ENCODE results near the gene RNF181.
A peak's percentile ranks its signal among the peaks of the same experiment; 100 is the strongest.
"Not testable (repeated sequence)": the region's sequence is repeated elsewhere in the genome, so short reads cannot be mapped to it uniquely, and the experiment has no call there.

Gene RNF181

DNA sequence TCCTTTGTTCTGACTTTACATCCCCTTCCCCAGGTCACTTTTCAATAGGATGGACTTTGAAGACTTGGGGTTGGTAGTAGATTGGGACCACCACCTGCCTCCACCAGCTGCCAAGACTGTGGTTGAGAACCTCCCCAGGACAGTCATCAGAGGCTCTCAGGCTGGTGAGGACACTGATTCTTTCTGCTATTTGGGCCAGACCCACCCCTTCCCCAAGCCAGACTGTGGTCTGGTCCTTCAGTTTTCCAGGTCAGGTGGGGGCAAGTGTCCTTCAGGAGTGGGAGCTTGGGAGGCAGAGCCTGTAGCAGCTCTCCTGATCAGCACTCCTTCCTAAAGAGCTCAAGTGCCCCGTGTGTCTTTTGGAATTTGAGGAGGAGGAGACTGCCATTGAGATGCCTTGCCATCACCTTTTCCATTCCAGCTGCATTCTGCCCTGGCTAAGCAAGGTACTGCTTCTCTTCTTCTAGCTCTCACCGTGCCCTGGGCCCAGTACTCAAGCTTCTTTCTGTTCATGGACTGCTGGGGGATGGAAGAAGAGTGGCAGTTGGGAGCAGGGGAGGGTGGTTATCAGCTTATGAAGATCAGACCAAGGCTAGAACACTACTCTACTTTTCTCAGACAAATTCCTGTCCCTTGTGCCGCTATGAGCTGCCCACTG is 1.1 kb downstream of the RNF181 start:
- DNase-seq: no peak

DNA sequence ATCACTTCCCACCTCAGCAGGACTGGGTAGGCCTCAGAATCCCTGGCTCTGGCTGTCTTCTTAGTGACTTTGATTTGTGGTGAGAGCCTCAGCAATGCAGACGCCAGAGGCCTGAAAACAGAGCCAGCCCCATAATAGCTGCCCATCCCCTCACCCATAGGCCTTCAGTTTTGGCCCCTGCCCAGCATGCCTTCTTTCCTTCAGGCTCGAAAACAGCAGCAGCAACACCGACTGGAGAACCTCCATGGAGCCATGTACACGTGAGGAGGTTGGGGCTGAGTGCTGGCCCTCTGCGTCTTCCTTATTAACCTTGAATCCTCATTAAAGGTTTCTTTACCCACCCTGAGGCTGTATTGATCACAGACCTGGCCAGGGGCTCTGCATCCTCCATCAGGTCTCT is 1.7 kb downstream of the RNF181 start:
- no peak for DNase-seq

DNA sequence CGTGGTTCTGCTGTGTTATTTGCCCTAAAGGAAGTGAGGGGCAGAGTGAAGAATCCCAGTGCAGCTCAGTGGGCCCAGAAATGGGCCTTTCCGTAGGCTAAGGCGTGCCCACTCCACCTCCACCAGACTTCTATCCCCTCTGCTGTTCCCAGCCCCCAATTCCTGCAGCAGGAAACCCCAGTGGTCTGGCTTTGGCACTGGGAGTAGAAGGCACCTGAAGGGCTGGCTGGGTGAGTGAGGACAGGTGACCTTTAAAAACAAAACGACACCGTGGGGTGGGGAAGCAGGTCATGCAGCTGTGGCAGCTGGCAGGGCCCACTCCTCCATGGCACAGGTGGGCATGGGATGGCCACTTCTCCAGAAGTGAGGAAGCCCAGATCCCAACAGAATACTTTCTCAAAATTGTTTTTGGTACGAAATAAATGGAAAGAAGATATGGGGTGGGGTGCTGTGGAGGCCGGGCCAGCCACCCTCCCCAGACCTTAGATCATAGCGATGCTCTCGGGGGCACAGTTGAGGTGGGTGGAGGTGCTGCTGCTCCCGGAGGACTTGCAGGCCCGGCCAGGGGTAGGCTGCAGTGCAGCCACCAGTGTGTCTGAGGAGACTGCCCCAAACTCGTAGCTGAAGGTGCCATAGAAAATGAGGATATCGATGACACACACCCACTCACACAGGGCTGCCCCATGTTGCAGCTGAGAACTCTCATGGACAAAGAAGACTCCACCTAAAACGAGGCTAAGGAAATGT is 3.2 kb downstream of the RNF181 start:
- no peak for DNase-seq

DNA sequence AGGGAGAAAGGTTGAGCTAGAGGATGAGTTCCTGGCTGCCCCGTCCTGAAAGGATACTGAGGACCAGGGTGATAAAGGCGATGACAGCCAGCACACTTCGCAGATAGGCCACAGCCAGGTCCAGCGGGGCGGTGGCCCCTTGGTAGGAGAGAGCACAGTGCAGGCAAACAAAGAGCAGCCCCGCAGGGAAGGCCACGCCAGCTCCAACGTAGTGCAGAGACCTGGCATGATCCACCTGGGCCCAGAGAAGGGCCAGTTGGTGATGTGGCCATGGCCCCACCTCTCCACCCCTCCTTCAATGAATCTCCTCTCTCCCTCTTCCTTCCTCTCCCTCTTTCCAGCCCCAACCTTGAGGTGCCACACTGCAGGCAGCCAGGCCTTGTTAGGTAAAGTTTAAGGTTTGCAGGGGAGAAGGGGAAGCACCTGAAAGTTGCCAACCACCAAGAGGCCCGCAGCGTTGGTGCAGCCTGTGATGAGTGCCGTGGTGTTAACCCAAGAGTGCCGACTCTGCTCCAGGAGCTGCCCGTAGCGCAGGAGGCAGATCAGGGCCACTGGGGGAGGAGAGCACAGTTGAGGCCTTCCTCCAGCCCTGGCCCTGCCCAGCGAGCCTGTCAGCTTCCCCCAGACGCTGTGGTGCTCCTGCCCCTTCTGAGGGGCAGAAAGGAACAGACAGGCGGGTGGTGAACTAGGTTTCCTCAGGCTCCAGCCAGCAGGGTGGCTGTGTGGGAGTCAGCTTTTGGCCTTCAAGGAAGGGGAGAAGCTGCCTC is 4.1 kb downstream of the RNF181 start:
- no peak for DNase-seq

DNA sequence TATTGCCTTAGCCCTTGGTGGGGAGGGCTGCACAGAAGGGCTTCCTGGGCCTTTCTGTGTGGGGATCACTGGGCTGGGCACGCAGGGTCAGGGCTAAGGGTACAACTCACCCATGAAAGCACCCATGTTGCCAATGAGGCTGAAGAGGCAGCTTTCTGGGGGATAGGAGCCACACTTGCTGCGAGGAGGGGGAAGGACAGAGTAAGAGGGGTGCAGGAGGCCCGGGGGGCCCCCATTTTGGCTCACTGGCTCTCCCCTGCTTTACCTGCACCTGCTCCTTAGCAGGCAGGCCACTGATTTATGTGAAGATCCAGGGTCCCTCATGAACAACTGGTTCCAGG is 4.7 kb downstream of the RNF181 start:
- no peak for DNase-seq

DNA sequence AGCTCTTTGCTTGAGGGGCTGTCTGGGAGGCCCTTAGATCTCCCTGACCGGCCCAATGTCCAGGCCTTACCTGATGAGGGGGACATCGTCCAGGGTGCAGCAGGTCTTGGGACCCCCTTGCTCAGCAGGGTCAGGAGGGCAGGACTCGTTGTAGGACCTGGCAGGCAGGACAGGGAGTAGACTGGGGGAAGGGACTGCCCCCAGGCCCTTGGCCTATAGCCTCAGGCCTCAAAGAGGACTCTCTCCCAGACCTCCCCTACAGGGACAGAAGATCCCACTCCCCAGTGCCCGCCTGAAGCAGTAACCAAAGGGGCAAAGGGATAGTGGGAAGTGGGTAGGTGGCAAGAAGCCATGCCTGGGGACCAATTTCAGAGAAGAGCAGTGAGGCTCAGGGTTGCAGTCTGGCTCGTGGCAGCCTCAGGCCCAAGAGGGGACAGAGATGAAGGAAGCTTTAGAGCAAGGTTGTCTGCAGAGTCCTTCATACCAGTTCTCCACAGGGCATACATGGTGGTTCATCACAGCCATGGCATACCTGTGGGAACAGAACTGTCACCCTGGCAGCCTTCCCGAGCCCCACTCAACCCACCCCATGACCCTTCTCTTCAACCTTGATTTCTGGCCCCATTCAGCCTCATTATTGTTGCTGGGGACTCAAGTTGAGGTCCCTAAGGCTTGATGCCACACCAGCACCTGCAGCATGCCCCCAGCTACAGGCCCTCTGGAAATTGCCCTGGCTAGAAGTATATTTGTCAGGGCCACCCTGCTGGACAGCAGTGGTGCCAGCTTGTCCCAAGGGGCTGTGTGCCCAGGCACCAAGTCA is 5.6 kb downstream of the RNF181 start:
- DNase-seq: no peak

DNA sequence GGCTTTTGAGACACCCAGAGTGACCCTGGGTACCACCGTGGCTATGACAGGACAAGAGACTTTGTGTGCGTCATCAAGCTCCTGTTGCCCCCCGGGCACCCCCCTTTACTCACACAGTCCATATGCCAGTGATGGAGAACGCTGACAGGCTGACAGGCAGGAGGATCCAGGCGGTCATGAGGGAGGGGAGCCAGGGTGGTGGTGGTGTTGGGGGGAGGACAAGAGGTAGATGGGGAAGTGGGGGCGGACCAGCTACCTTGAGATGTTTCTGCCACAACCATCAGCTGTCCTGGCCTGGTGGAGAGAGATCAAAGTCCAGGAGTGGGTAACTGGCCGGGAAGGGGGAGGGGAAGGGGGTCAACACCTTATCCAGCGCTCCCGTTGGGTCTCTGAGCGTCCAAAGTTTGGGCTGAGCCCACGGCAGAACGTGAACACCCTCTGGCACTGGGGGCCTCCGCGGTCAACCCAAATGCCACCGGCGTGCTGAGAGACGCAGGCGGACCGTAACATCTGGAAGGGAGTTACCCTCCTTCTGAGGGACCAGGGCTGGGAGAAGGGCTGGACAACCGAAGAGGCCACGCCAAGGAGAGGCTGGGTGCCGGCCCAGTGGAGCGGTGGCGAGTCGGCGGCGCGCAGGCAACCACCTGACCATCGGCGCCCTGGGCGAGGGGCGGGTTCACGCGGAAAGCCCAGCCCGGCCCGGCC is 6.4 kb downstream of the RNF181 start:
- DNase-seq: no peak

DNA sequence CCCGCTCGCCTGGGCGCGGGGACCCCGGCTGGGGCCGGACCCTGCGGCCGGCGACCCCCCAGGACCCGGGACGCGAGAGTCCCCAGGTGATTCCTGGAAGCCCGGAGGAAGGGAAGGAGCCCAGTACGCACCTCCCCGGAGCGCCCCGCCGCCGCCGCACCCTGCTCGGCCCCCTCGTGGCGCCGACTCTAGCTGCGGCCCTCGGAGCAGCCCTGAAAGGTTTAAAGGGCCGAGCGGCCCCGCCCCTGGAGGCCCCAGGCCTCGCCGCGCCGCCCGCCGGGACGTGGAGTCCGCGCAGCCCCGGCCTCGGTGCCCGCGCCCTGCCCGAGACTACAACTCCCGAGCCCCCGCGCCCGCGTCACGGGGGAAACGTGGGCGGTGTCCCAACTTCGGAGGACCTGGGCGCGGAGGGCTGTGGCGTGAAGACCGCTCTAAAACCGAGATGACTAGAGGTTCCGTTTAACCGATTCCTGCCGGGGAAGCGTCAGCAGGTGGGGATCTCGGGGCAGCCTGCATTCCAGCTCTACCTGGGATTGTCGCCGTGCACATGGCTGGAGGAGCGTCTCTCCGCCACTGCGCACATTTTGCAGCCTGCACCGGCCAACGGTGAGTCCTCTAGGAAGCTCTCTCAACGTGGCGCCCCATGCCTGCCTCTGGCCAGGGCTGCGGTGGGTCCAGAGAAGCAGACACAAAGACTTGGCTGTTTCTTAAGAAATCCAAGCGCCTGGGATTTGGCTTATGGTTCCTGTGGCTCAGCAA is 7.1 kb downstream of the RNF181 start, which contains the start of gene TMEM150A:
TMEM150A (minus strand) TSS at position 223 of the 759 bp plus-strand sequence. CDS start 750 bp downstream, outside the sequence.
- DNase-seq: peak; percentile 47

DNA sequence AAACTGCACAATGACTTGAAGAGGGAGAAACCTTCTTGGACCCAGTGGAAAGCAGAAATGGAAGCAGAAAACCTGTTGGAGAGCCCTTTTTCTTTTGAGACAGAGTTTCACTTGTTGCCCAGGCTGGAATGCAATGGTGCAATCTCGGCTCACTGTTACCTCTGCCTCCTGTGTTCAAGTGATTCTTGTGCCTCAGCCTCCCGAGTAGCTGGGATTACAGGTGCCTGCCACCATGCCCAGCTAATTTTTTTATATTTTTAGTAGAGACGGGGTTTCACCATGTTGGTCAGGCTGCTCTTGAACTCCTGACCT is 8.5 kb downstream of the RNF181 start:
- not testable (repeated sequence) for DNase-seq

DNA sequence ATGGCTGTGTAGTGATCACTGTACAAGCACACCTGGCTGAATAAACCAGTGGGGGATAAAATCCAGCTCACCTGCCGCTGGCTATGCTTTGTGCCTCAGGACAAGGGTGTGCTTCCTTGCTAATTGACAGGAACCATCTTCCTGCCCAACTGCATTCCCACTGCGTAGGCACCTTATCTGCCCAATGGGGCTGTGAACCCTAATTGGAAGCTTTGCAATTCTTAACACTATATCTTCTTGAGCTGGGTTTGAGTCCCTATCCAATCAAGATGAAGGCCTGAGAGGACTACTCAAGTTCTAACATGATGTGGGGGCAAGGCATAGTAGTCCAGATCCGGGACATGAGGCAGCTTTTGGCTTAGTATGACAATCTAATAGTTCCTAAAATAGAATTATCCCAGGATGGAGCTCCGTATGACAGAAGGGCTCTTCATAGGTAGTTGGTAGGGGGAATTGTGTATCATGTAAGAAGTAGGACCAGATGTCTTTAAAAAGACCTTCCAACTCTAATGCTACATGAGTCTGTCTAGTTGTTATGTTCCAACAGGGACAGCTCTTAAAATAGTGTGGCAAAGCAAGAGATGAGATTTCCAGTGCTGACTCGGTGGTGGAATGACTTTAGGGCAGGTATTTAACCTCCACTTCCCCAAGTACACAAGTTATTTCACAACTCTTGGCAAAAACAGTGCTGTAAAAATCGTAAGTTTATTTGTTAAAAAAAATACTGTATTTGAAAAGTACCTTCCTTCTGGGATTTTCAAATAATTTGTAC is 9.2 kb downstream of the RNF181 start:
- DNase-seq: no peak

DNA sequence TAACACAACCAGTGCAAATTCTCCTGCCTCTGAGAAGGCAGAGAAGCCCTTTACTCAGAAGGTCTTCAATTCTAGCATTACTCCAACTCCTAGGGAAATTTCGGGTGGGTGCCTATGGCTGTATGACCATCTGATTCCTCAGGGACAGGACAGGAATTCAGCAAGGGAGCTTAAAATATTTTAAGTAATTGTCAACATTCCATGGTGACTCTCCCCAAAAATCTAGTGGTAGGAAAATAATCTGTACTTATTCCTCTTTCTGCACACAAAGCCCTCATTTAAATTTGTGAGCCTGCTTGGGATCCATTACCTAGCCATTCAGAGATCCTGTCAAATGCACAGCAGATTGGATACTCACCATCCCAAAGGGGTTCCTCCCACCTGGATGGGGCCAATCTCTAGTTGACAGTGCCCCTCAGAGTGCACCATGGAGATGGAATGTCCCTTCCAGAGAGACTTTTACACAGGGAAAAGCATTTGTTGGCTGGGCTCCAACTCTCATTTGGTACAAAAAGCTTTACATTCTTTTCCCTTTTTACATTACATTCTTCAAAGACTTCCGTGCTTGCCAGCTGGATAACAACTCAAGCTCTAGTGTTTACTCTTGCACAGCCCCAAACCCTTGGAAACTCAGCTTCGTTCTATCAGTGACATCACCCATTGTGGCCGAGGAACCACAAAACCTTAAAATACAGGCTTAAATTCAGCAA is 10.0 kb downstream of the RNF181 start:
- DNase-seq: no peak

DNA sequence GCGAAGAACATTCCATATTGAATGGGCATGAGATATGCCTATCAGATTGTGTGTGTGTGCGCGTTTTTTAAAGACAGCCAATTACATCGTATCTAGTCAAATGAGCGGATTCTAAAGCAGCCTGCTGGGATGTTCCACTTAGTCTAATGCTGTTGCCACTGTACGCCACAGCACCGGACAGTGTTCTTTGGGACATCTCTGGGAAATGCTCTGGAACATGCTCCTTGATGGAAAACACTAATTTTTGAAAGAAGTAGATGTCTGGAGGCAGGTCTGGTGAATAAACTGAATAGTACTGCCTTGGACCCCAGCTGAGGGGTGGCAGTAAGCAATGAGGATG is 10.5 kb downstream of the RNF181 start:
- no peak for DNase-seq

DNA sequence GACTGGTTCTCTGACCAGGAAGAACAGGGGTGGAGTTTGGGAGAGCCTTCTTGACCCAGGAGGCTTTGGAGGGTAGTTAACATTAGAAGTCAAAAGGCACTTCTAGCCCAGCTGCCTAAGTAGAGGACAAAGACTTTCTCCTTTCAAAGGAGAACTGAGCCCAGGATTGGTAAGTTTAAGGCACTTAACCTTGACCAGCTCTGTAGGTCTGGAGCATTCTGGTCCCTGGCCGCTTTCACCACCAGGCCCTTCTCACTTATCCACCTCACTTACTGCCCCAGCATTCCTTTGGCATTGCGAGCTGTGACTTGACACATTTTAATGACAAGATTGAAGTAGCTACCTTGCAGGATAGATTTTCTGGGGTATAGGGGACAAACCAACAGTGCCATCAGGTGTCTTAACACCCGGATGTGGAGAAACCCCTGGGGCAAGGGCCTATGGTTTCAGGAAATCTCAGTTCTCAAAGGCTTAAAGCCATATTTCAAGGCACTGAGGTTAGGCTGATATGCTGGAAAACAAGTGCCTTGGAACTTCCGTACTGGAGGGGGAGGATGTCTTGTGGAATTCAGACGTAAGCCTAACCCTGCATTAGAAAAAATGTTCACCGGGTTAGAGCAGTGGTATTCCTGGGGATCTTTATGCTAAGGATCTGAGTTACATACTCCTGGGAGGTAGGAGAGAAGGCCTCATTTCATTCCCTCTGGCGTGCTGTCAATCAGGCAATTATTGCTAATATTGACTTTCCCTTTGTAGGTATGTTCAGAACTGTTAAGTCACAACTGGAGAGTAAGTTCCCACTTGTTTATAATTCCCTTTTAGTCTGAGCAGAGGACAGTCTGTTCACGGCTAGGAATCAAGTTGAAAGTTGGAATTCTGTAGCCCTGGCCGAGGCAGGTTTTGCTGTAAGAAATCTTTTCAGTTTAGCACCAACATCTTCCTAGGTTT is 12.0 kb downstream of the RNF181 start:
- DNase-seq: no peak

DNA sequence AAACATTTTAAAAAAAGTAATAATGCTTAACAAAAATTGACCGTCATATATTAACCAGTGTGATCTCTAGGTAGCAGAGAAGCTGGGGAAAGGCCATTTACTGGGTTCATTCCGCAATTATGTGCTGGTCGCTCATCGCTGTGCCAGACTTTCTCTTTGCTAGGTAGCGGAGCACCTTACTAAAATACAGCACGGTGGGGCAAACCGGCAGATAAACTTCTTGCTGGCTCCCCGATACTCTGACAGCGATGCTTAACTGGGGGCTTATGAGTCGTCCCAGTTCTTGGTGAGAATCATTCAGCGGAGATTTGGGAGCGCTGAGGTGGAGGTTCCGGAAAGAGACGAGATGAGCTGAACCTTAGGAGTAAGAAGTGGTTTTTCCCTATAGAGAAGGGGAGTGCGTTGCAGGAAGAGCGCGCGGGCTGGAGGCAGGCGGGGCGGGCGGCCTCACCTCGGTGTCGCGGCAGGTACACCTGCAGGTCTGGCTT is 15.7 kb downstream of the RNF181 start:
- no peak for DNase-seq

DNA sequence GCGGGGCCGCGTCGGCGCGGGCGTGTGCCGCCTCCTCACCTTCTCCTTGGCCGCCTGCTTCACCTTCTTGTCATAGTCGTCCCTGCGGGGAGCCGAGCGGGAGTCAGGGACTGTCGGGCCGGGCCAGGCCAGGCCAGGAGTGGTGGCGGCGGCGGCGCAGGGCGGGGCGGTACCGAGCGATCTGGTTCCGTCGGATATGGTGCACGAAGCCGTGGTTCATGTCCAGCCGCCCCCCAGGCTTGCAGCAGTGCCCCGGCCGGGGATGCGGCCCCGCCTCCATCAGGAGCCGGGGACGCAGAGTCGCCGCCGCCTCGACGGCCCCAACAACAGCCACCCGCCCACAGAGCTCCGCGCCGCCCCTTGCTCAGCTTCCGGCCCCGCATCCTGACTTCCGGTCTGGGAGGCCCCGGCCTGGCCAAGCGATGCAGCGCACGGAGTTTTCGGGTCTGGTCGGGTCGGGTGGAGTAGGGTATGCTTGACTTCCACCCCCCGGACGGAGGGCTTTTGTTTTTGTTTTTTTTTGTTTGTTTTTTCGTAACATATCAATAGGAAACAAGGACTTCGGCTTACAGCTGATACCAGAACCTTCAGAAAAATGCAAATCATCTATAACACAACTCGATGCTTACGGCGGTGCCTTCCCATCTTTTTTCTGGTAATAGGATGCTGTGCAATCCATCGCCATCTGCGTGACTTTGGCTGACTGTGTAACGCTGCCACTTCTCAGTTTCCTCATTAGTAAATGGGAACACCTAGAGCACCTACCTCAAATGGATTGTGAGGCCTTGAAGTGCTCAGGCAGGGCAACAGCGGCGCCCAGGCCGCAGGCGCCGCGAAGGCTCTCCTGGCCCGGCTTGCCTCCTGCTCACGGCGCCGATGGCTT is 16.4 kb downstream of the RNF181 start, which contains the start of gene C2orf68:
C2orf68 (minus strand) TSS at position 362 of the 883 bp plus-strand sequence; CDS start at position 280, 82 bp downstream.
- DNase-seq: peak; percentile 70

DNA sequence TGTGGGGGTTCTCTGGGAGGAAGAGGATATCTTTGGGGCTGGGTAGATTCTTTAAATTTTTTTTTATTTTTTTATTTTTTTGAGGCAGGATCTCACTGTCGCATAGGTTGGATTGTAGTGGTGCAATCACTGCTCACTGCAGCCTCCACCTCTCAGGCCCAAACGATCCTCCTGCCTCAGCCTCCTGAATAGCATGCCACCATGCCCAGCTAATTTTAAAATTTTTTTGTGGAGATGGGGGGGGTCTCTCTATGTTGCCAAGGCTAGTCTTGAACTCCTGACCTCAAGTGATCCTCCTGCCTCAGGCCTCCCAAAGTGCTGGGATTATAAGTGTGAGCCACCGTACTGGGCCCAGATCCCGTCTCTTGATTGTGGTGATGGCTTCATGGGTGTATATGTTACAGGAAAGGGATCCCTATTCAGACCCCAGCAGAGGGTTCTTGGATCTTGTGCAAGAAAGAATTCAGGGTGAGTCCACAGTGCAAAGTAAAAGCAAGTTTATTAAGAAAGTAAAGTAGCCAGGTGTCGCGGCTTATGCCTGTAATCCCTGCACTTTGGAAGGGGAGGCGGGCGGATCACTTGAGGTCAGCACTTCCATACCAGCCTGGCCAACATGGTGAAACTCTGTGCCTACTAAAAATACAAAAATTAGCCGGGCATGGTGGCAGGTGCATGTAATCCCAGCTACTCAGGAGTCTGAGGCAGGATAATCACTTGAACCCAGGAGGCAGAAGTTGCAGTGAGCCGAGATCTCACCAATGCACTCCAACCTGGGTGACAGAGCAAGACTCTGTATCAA is 18.4 kb downstream of the RNF181 start:
- DNase-seq: no peak

DNA sequence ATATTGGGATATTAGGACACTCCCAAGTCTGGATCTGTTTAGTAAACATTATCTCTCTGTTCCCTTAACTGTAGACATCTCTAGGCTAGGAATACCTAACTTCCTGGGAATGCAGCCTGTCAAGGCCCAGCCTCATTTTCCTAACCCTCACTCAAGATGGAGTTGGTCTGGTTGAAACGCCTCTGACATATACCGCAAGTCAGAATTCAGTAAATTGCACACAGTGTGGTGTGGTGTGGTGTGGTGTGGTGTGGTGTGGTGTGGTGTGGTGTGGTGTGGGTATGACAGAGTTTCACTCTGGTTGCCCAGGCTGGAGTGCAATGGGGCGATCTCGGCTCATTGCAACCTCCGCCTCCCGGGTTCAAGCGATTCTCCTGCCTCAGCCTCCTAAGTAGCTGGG is 19.2 kb downstream of the RNF181 start:
- not testable (repeated sequence) for DNase-seq
